T-helper 2 cell treated with Interferon-gamma antibody and Interleukin-4, amounts not matched to agents 5 μg/mL and 100 μg/mL, for 36 hours (primary cell): ENCODE data around the gene CSN2.

ENCODE experiments used
- DNase-seq: peaks from one replicate; pipeline ENCODE4 v3.0.0; 2021; ENCODE audit warnings: low spot score
- H3K27ac Mint-ChIP-seq: one replicate; pipeline ENCODE4 v1.8.0; 2021; ENCODE audit warnings: mild to moderate bottlenecking, mixed read lengths
- H3K27me3 Mint-ChIP-seq: one replicate; pipeline ENCODE4 v1.8.0; 2021; ENCODE audit warnings: low read depth, mixed read lengths
- H3K36me3 Mint-ChIP-seq: one replicate; pipeline ENCODE4 v1.8.0; 2021; ENCODE audit warnings: low read depth, mixed read lengths
- H3K4me1 Mint-ChIP-seq: one replicate; pipeline ENCODE4 v1.8.0; 2021; ENCODE audit warnings: low read depth, mixed read lengths
- H3K4me3 Mint-ChIP-seq: one replicate; pipeline ENCODE4 v1.8.0; 2022; ENCODE audit warnings: mild to moderate bottlenecking, moderate library complexity, mixed read lengths
- H3K9me3 Mint-ChIP-seq: one replicate; pipeline ENCODE4 v1.8.0; 2021; ENCODE audit warnings: mixed read lengths

CSN2 gene

GRCh38 chr4:69965628-69966027, at the start of gene CSN2:
TSS of gene CSN2 (minus strand) at chr4:69965728. CDS start at chr4:69960995, 4,733 bp downstream.
- H3K9me3 Mint-ChIP-seq, result no peaks in the 10 kb centered on the region
- H3K4me1 Mint-ChIP-seq, result no peaks in the 10 kb centered on the region
- H3K4me3 Mint-ChIP-seq, result no peak within 1 kb of the TSS

GRCh38 chr4:70008771-70009170, 43.2 kb upstream of the CSN2 start:
- H3K27ac Mint-ChIP-seq, result no peak overlapping the region
- H3K27me3 Mint-ChIP-seq, result no peaks in the 10 kb centered on the region
- DNase-seq, result no peak
- no peak overlapping the region for H3K4me3 Mint-ChIP-seq
- H3K9me3 Mint-ChIP-seq, result no peaks in the 10 kb centered on the region
- no peaks in the 10 kb centered on the region for H3K36me3 Mint-ChIP-seq
- no peaks in the 10 kb centered on the region for H3K4me1 Mint-ChIP-seq

More at GRCh38 chr4:69965628-69966027, at the start of gene CSN2:
- Mint-ChIP-seq H3K27me3 (no peaks in the 10 kb centered on the region), H3K36me3 (no peaks in the 10 kb centered on the region), H3K27ac (no peak within 1 kb of the TSS)
- no peak for DNase-seq

- Mint-ChIP-seq H3K9me3 (no peaks in the 10 kb centered on the region), H3K4me3 (no peak overlapping the region), H3K4me1 (peaks cover 6% of the 10 kb centered on the region), H3K27me3 (peaks cover 3% of the 10 kb centered on the region), H3K36me3 (no peaks in the 10 kb centered on the region), H3K27ac (no peak overlapping the region)
- DNase-seq, result no peak
These were observed 37.0 kb upstream of the CSN2 start for GRCh38 chr4:70002507-70002906.

GRCh38 chr4:70000711-70001110, 35.2 kb upstream of the CSN2 start:
- Mint-ChIP-seq H3K4me3 (no peak overlapping the region), H3K36me3 (no peaks in the 10 kb centered on the region), H3K27me3 (peaks cover 3% of the 10 kb centered on the region)

GRCh38 chr4:69999420-69999819, 33.9 kb upstream of the CSN2 start:
- Mint-ChIP-seq H3K27ac (no peak overlapping the region), H3K9me3 (no peaks in the 10 kb centered on the region), H3K27me3 (peaks cover 3% of the 10 kb centered on the region), H3K4me1 (peaks cover 6% of the 10 kb centered on the region), H3K36me3 (no peaks in the 10 kb centered on the region), H3K4me3 (no peak overlapping the region)
- DNase-seq, result no peak

More at GRCh38 chr4:70000711-70001110, 35.2 kb upstream of the CSN2 start:
- no peak overlapping the region for H3K27ac Mint-ChIP-seq
- no peaks in the 10 kb centered on the region for H3K9me3 Mint-ChIP-seq
- DNase-seq, result no peak
- H3K4me1 Mint-ChIP-seq, result peaks cover 6% of the 10 kb centered on the region

- Mint-ChIP-seq H3K27me3 (peaks cover 6% of the 10 kb centered on the region), H3K27ac (no peak within 1 kb of the TSS), H3K9me3 (no peaks in the 10 kb centered on the region), H3K4me3 (no peak within 1 kb of the TSS), H3K4me1 (peaks cover 2% of the 10 kb centered on the region), H3K36me3 (no peaks in the 10 kb centered on the region)
- DNase-seq, result no peak
These were observed 30.0 kb upstream of the CSN2 start, which contains the start of gene STATH for GRCh38 chr4:69995526-69996016. TSS of gene STATH (plus strand) at chr4:69995966. CDS start at chr4:69998438, 2,472 bp downstream.

- Mint-ChIP-seq H3K4me3 (no peak overlapping the region), H3K4me1 (peaks cover 2% of the 10 kb centered on the region), H3K9me3 (no peaks in the 10 kb centered on the region), H3K27me3 (peaks cover 6% of the 10 kb centered on the region), H3K27ac (no peak overlapping the region), H3K36me3 (no peaks in the 10 kb centered on the region)
- no peak for DNase-seq
These were observed 29.3 kb upstream of the CSN2 start for GRCh38 chr4:69994782-69995181.

GRCh38 chr4:69991016-69991415, 25.5 kb upstream of the CSN2 start:
- Mint-ChIP-seq H3K4me3 (no peak overlapping the region), H3K4me1 (no peaks in the 10 kb centered on the region), H3K36me3 (no peaks in the 10 kb centered on the region)

GRCh38 chr4:69986663-69987062, 21.1 kb upstream of the CSN2 start:
- Mint-ChIP-seq H3K9me3 (no peaks in the 10 kb centered on the region), H3K36me3 (no peaks in the 10 kb centered on the region), H3K27me3 (no peaks in the 10 kb centered on the region), H3K4me3 (no peak overlapping the region), H3K27ac (no peak overlapping the region), H3K4me1 (no peaks in the 10 kb centered on the region)
- no peak for DNase-seq

More at GRCh38 chr4:69991016-69991415, 25.5 kb upstream of the CSN2 start:
- DNase-seq, result no peak
- no peaks in the 10 kb centered on the region for H3K9me3 Mint-ChIP-seq
- no peak overlapping the region for H3K27ac Mint-ChIP-seq
- H3K27me3 Mint-ChIP-seq, result peaks cover 3% of the 10 kb centered on the region

GRCh38 chr4:69984030-69984443, 18.5 kb upstream of the CSN2 start:
- Mint-ChIP-seq H3K36me3 (no peaks in the 10 kb centered on the region), H3K27ac (no peak overlapping the region), H3K27me3 (no peaks in the 10 kb centered on the region), H3K4me1 (no peaks in the 10 kb centered on the region), H3K9me3 (no peaks in the 10 kb centered on the region), H3K4me3 (no peak overlapping the region)
- DNase-seq, result no peak

- Mint-ChIP-seq H3K9me3 (no peaks in the 10 kb centered on the region), H3K27ac (no peak overlapping the region), H3K4me1 (no peaks in the 10 kb centered on the region), H3K4me3 (no peak overlapping the region), H3K27me3 (no peaks in the 10 kb centered on the region), H3K36me3 (no peaks in the 10 kb centered on the region)
- no peak for DNase-seq
These were observed 12.1 kb upstream of the CSN2 start for GRCh38 chr4:69977582-69977981.

- Mint-ChIP-seq H3K4me1 (no peaks in the 10 kb centered on the region), H3K27ac (no peak overlapping the region), H3K27me3 (no peaks in the 10 kb centered on the region), H3K4me3 (no peak overlapping the region), H3K9me3 (no peaks in the 10 kb centered on the region), H3K36me3 (no peaks in the 10 kb centered on the region)
- no peak for DNase-seq
These were observed 9.1 kb upstream of the CSN2 start for GRCh38 chr4:69974631-69975030.

GRCh38 chr4:69970071-69970470, 4.5 kb upstream of the CSN2 start:
- no peaks in the 10 kb centered on the region for H3K4me1 Mint-ChIP-seq
- no peak for DNase-seq
- no peaks in the 10 kb centered on the region for H3K9me3 Mint-ChIP-seq
- no peaks in the 10 kb centered on the region for H3K36me3 Mint-ChIP-seq
- no peak overlapping the region for H3K27ac Mint-ChIP-seq
- no peak overlapping the region for H3K4me3 Mint-ChIP-seq
- no peaks in the 10 kb centered on the region for H3K27me3 Mint-ChIP-seq

GRCh38 chr4:69957209-69957608, 8.3 kb downstream of the CSN2 start:
- Mint-ChIP-seq H3K4me1 (no peaks in the 10 kb centered on the region), H3K36me3 (no peaks in the 10 kb centered on the region), H3K27ac (no peak overlapping the region), H3K27me3 (no peaks in the 10 kb centered on the region), H3K4me3 (no peak overlapping the region), H3K9me3 (no peaks in the 10 kb centered on the region)
- no peak for DNase-seq

- Mint-ChIP-seq H3K27ac (no peak overlapping the region), H3K9me3 (no peaks in the 10 kb centered on the region), H3K4me3 (no peak overlapping the region), H3K4me1 (no peaks in the 10 kb centered on the region), H3K27me3 (no peaks in the 10 kb centered on the region), H3K36me3 (no peaks in the 10 kb centered on the region)
- no peak for DNase-seq
These were observed 13.9 kb downstream of the CSN2 start for GRCh38 chr4:69951602-69952001.
